ENCODE measurements around the gene GULP1.
"Not testable (repeated sequence)": the region's sequence is repeated elsewhere in the genome, so short reads cannot be mapped to it uniquely, and the experiment has no call there.

Gene GULP1

GRCh38 chr2:188278388-188279092 lies 13.1 kb upstream of the GULP1 start:
- H3K4me3 Mint-ChIP-seq = no peak overlapping the region
- DNase-seq (no peak), ATAC-seq (replicated peaks) (no peak)
- H3K4me1 Mint-ChIP-seq (ENCODE audit: low read depth in 2 of 2) = no peaks in the 10 kb centered on the region
- no peak overlapping the region for H3K27ac Mint-ChIP-seq
- H3K27me3 Mint-ChIP-seq = no peaks in the 10 kb centered on the region
- H3K9me3 Mint-ChIP-seq = peaks cover 0 to 6% of the 10 kb centered on the region in 2 donors
- H3K36me3 Mint-ChIP-seq (ENCODE audit: insufficient read depth) = no peaks in the 10 kb centered on the region

DNA sequence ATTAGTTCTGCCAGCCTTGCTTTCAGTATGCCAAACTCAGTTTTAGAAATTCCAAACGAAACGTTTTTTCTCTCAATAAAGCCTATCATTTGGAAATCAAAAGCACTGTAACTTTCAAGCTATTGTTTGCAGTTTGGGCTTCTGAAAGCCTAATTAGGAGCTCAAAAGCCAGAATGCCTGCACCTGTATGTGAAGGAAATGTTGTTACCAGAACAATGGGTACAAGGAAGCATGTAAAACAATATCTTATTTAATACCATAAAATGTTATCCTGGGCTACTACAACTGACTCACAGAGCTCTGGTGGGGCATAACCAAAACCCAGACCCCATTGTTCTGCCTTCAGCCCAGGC lies 12.6 kb upstream of the GULP1 start:
- no peaks in the 10 kb centered on the region for H3K36me3 Mint-ChIP-seq (ENCODE audit: insufficient read depth)
- H3K9me3 Mint-ChIP-seq = peaks cover 0 to 7% of the 10 kb centered on the region in 2 donors
- H3K27ac Mint-ChIP-seq = no peak overlapping the region
- ATAC-seq (replicated peaks) (no peak), DNase-seq (no peak)
- H3K4me1 Mint-ChIP-seq (ENCODE audit: low read depth in 2 of 2) = no peaks in the 10 kb centered on the region
- H3K4me3 Mint-ChIP-seq = no peak overlapping the region
- H3K27me3 Mint-ChIP-seq = no peaks in the 10 kb centered on the region

GRCh38 chr2:188280811-188281222 lies 10.9 kb upstream of the GULP1 start:
- Mint-ChIP-seq H3K9me3 (peaks cover 0 to 7% of the 10 kb centered on the region in 2 donors), H3K4me1 (ENCODE audit: low read depth in 2 of 2) (no peaks in the 10 kb centered on the region), H3K27ac (no peak overlapping the region), H3K36me3 (ENCODE audit: insufficient read depth) (no peaks in the 10 kb centered on the region), H3K4me3 (no peak overlapping the region), H3K27me3 (no peaks in the 10 kb centered on the region)
- DNase-seq (no peak), ATAC-seq (replicated peaks) (no peak)

- no peak overlapping the region for H3K4me3 Mint-ChIP-seq
- DNase-seq (no peak), ATAC-seq (replicated peaks) (no peak)
- no peak overlapping the region for H3K27ac Mint-ChIP-seq
- H3K36me3 Mint-ChIP-seq (ENCODE audit: insufficient read depth) = no peaks in the 10 kb centered on the region
- H3K4me1 Mint-ChIP-seq (ENCODE audit: low read depth in 2 of 2) = no peaks in the 10 kb centered on the region
- H3K27me3 Mint-ChIP-seq = no peaks in the 10 kb centered on the region
- peaks cover 0 to 10% of the 10 kb centered on the region in 2 donors for H3K9me3 Mint-ChIP-seq
Measured at GRCh38 chr2:188282907-188283306, 8.8 kb upstream of the GULP1 start.

GRCh38 chr2:188284251-188284650 lies 7.4 kb upstream of the GULP1 start:
- not testable (repeated sequence) for H3K4me1 Mint-ChIP-seq (ENCODE audit: low read depth in 2 of 2); H3K36me3 Mint-ChIP-seq (ENCODE audit: insufficient read depth); ATAC-seq (replicated peaks); H3K27me3 Mint-ChIP-seq; H3K27ac Mint-ChIP-seq; H3K4me3 Mint-ChIP-seq; DNase-seq
- H3K9me3 Mint-ChIP-seq = peaks cover 0 to 10% of the 10 kb centered on the region in 2 donors

- no peaks in the 10 kb centered on the region for H3K27me3 Mint-ChIP-seq
- no peak overlapping the region for H3K4me3 Mint-ChIP-seq
- no peaks in the 10 kb centered on the region for H3K36me3 Mint-ChIP-seq (ENCODE audit: insufficient read depth)
- DNase-seq (no peak), ATAC-seq (replicated peaks) (no peak)
- H3K27ac Mint-ChIP-seq = no peak overlapping the region
- H3K4me1 Mint-ChIP-seq (ENCODE audit: low read depth in 2 of 2) = no peaks in the 10 kb centered on the region
- H3K9me3 Mint-ChIP-seq = peaks cover 0 to 10% of the 10 kb centered on the region in 2 donors
Measured at GRCh38 chr2:188285049-188285448, 6.6 kb upstream of the GULP1 start.

- H3K36me3 Mint-ChIP-seq (ENCODE audit: insufficient read depth) = no peaks in the 10 kb centered on the region
- H3K27ac Mint-ChIP-seq = no peak overlapping the region
- ATAC-seq (replicated peaks) (no peak), DNase-seq (no peak)
- H3K4me3 Mint-ChIP-seq = no peak overlapping the region
- H3K27me3 Mint-ChIP-seq = peaks cover under 1 to 2% of the 10 kb centered on the region in 2 donors
- H3K4me1 Mint-ChIP-seq (ENCODE audit: low read depth in 2 of 2) = no peaks in the 10 kb centered on the region
- peaks cover 0 to 10% of the 10 kb centered on the region in 2 donors for H3K9me3 Mint-ChIP-seq
Measured at GRCh38 chr2:188285774-188286173, 5.9 kb upstream of the GULP1 start.

DNA sequence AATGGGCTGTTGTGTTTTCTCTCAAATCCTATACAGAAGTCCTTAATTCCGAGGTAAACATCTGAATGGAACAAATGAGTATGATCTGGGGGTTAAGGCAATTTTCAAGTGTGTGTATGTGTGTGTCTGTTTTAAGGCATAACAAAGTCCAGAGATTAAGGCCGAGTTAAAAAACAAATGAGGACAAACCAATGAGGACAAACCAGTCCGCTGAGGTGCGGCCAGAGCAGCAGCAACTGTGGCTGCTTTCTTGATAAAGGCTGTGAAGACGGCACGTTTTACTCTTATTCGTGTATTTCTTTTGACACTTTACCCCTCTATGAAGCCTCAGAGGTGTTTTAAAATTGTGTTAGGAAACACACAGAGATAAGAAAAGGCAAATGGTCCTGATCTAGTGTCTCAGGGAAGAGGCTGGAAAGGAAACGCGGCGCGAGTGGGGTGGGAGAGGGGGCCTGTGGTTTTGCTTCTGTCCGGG lies 495 bp upstream of the GULP1 start:
- no peaks in the 10 kb centered on the region for H3K4me1 Mint-ChIP-seq (ENCODE audit: low read depth in 2 of 2)
- H3K27me3 Mint-ChIP-seq = peaks cover 14 to 33% of the 10 kb centered on the region in 2 donors
- no peak for ATAC-seq (replicated peaks)
- DNase-seq = no peak
- H3K36me3 Mint-ChIP-seq (ENCODE audit: insufficient read depth) = no peaks in the 10 kb centered on the region
- peaks cover 0 to under 1% of the 10 kb centered on the region in 2 donors for H3K9me3 Mint-ChIP-seq
- no peak overlapping the region for H3K27ac Mint-ChIP-seq
- no peak overlapping the region for H3K4me3 Mint-ChIP-seq

DNA sequence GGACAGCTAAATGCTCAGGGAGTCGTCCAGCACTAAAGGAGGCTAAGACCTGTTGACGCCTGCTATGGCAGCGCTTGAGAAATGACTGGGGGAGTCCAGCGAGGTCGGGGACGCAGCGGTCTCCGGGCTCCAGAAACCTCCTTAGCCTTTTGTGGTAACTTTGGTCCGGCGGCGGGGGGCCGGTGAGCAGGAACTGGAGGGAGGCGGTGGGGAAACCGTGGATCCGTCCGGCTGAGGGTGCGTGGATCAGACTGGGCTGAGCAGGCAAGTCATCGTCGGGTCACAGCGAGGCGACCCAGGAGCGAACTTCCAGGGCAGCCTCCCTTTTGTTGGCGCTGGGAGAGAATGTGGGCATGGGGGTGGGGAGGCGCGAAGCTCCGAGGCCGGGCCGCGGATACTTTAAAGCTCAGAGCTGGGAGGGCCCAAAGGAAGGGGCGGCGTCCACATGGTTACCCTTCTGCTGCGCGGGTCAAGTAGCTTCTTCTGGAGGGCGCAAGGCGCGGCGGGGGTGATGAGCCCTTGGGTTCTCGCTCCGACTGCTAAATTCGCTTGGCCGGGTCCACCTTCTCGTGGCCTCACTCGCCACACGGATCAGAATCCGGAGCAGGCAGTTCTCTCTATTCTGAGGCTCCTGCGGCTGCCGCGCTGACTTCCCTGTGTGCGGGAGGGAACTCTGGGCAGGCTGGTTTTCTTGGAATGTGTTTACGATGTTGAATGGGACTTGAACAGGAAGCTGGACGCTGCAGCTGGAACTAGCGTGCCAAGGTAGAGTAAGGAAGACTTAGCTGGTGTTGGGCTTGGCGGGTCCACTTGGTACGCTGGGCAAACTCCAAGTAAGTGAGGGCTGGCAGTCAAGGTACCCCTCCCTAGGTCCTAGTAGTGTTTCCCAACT lies 920 bp downstream of the GULP1 start:
- no peak for ATAC-seq (replicated peaks)
- Mint-ChIP-seq H3K4me1 (ENCODE audit: low read depth in 2 of 2) (no peaks in the 10 kb centered on the region), H3K4me3 (no peak overlapping the region), H3K9me3 (peaks cover 0 to 1% of the 10 kb centered on the region in 2 donors), H3K27ac (no peak overlapping the region), H3K36me3 (ENCODE audit: insufficient read depth) (no peaks in the 10 kb centered on the region), H3K27me3 (peaks cover 14 to 33% of the 10 kb centered on the region in 2 donors)
- no peak for DNase-seq

DNA sequence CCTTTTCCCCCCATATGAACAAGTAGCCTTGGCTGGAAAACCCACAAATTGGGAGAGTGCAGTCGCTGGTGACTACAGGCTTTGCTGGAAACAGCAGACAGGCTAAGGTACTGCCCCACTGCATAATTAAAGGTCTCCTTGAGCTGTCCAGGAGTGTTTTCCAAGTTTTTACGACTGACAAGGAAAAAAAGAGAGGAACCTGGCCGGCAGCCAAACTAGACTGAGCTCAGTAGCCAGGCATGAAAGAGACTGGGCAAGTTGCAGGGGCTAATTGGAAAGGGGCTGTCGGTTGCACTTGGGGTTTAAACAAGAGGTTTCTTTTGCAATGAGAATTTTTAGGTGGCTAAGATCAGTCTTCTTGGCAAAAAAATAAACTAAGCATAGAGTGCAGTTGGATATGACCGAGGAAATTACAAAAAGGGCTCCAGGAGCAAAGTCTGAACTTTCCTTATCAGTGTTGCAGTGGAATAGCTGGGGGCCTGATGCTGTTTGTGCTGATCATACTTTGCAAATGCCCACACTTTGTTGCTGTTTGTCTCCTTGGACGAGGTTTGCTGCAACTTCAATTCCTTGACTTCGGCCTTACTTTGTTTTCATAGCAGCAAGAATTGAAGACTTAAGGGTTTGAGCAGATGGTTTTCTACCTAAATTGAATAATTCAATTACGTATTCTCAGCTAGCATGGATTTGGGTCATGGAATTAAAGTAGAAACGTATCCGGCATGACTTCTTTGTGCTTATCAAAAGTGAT lies 2.1 kb downstream of the GULP1 start:
- Mint-ChIP-seq H3K36me3 (ENCODE audit: insufficient read depth) (no peaks in the 10 kb centered on the region), H3K4me3 (no peak overlapping the region), H3K9me3 (peaks cover 1 to 3% of the 10 kb centered on the region in 2 donors), H3K27me3 (peaks cover 14 to 33% of the 10 kb centered on the region in 2 donors), H3K4me1 (ENCODE audit: low read depth in 2 of 2) (no peaks in the 10 kb centered on the region), H3K27ac (no peak overlapping the region)
- no peak for DNase-seq
- ATAC-seq (replicated peaks) = no peak

DNA sequence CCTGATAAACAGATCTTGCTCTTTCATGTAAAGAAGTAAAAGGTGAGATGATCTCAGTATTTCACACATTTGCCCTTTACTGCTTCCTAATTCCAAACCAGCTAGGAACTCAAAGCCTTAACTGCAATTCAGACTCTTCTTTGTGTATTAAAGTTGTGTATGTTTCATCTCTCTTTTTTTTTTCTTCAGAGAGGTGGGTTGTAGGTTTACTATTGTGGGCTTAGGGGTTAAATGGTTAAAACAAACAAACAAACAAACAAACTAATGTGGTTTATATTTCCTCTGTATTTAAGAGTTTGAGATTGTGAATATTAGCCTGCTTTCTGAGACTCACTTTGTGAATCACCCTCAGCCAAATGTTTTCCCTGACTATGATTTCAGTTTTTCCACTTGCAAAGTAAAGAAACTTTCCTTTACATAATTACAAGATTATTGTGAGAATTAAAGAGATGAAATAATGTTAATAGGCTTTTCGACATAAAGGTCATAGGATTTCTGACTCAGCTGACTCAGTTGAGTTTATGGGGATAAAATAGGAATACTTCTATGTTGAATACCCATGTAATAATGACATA lies 2.8 kb downstream of the GULP1 start:
- no peak for DNase-seq
- Mint-ChIP-seq H3K4me1 (ENCODE audit: low read depth in 2 of 2) (no peaks in the 10 kb centered on the region), H3K36me3 (ENCODE audit: insufficient read depth) (no peaks in the 10 kb centered on the region), H3K9me3 (peaks cover 1 to 7% of the 10 kb centered on the region in 2 donors), H3K27me3 (peaks cover 14 to 33% of the 10 kb centered on the region in 2 donors), H3K27ac (no peak overlapping the region), H3K4me3 (no peak overlapping the region)
- ATAC-seq (replicated peaks) = no peak

- Mint-ChIP-seq H3K9me3 (peaks cover 1 to 7% of the 10 kb centered on the region in 2 donors), H3K4me1 (ENCODE audit: low read depth in 2 of 2) (no peaks in the 10 kb centered on the region), H3K36me3 (ENCODE audit: insufficient read depth) (no peaks in the 10 kb centered on the region), H3K4me3 (no peak overlapping the region), H3K27ac (no peak overlapping the region), H3K27me3 (peaks cover 14 to 33% of the 10 kb centered on the region in 2 donors)
- no peak for ATAC-seq (replicated peaks)
- DNase-seq = no peak
Measured at GRCh38 chr2:188295067-188295685, 3.5 kb downstream of the GULP1 start.

DNA sequence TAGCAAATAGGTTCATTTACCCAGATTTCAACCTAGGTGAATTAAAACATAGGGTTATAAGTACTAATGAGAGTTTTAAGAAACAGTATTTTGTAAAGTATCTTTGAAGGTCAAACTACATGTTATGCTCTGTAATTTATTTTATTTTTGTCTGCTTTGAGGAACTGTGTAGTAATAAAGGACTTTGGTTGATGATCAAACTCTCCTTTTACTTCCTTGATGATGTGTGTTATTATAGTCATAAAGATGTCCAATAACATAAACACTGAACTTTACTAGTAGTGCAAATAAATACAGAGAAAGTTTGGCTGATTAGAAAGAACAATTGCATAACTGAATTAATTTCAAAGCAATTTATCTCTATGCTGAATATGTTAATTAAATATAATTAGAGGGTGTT lies 6.3 kb downstream of the GULP1 start:
- no peak overlapping the region for H3K4me3 Mint-ChIP-seq

More for the DNA sequence above, 6.3 kb downstream of the GULP1 start:
- Mint-ChIP-seq H3K36me3 (ENCODE audit: insufficient read depth) (no peaks in the 10 kb centered on the region), H3K27me3 (peaks cover 0 to 9% of the 10 kb centered on the region in 2 donors), H3K4me1 (ENCODE audit: low read depth in 2 of 2) (no peaks in the 10 kb centered on the region), H3K9me3 (peaks cover 1 to 8% of the 10 kb centered on the region in 2 donors), H3K27ac (no peak overlapping the region)
- DNase-seq (no peak), ATAC-seq (replicated peaks) (no peak)
